Mucosa of gallbladder (tissue), 1 donor: ENCODE measurements around the gene MINDY2. TPM values are rescaled to one million over a fixed set of nuclear protein-coding genes. Genes with fewer than 3 reads are reported as not detected.
"Not testable (repeated sequence)": the region's sequence is repeated elsewhere in the genome, so short reads cannot be mapped to it uniquely, and the experiment has no call there.

ENCODE experiments used
- DNase-seq: peaks from one replicate; pipeline ENCODE4 v3.0.0-alpha.2; 2020; ENCODE audit warnings: low spot score
- total RNA-seq: library from RNA; stranded (reverse); gene quantifications from one replicate; pipeline ENCODE4 v1.2.1, GENCODE V29; 2021
- donor health status: DM: no; HTN: no; CAD: no.

The MINDY2 gene
- total RNA-seq, 1 donor from 2014 or later = 23.7 TPM

DNA sequence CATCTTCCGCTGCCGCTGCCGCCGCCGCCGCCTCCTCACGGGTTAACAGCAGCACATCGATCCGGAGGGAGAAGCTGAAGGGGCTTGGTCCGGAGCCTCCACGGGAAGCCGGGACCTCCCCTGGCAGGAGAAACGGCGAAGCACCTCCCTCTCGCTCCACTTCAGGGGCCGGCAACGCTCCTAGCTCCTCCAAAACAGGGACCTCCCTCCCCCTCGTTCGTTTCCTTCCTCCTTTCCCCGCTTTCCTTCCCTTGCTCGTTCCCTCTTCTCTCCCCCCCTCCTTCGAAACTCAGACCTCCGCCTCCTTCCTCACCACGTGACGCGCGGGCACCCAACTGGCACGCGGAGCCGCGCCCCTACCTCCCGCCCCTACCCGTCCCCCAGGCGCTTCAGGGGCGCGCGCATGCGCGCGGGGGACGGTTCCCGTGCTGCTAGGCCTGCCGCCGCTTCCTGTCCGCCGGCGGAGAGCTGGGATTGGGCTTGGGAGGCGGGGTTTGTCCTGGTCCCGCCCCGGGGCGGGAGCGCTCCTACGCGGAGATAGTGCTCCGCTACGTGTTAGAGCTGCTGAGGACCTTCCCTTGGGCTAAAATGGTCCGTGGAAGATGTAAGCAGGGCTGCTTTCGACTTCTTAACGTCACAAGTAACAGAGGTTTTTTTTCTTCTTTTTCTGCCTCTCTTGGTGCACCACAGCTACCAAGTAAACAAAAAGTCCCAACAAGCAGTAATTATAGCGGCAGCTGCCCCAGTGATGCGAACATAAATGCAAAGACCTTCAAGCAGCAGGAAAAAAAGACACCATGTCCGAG is 21.4 kb upstream of the MINDY2 start, which contains the start of gene ADAM10:
Gene ADAM10, minus strand, starts transcription at position 176 of the 806 bp plus-strand sequence. Its CDS starts 173 bp downstream, at position 3.
- DNase-seq = peak; percentile 99

DNA sequence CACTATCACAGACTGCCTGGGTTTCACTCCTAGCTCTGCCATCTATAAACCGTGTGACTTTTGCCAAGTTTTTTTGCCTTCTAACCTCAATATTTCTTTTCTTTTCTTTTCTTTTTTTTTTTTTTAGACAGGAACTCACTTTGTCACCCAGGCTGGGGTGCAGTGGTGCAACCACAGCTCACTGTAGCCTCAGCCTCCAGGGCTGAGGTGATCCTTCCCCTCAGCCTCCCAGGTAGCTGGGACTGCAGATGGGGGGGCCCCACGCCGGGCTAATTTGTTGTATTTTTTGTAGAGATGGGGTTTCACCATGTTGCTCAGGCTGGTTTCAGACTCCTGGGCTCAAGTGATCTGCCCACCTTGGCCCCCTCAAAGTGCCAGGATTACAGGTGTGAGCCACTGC is 18.4 kb upstream of the MINDY2 start:
- DNase-seq = no peak

DNA sequence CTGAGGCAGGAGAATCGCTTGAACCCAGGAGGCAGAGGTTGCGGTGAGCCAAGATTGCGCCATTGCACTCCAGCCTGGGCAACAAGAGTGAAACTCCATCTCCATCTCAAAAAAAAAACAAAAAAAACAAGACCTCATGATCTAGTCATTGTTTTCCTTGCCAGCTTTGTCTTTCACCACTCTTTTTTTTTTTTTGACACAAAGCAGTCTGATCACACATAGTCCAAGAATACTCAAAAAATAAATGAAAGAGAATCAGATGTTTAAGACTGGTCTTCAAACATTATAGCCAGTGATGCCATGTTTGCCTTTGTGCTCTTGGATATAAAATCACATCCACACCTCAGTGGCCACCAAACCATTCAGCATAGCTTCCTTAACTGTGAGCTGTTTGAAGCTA is 15.8 kb upstream of the MINDY2 start:
- DNase-seq = no peak

DNA sequence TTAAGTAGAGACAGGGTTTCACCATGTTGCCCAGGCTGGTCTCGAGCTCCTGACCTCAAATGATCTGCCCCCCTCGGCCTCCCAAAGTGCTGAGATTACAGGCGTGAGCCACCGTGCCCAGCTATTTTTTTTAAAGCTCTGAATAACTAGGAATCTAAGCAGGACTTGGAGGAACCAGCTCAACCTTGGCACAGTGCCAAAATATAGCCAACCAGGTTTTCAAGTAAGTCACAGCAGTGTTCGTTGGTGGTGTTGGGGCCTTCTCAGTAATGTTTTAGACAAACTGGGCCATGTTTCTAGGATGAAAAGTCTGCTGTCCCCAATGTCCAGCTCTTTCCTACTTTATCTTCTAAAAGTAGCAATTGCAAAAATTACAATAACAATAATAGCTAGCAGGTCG is 15.1 kb upstream of the MINDY2 start:
- DNase-seq = no peak

DNA sequence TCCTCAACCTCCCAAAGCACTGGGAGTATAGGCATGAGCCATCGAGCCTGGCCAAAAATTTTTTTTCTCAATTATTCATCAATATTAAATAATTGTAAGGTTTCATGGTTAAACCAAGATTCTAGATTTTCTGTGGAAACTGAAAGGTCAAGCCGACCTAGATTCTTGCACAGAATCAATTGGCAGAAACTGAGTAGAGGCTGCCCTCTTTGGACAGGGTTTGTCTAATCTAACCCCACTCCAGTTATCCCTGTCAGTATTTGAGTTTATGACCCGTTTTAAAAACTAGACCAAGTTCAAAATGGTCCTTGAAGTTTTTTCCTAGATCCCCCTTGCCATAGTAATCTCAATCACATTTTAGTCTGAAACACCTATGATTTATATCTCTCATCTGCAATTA is 13.0 kb upstream of the MINDY2 start:
- no peak for DNase-seq

DNA sequence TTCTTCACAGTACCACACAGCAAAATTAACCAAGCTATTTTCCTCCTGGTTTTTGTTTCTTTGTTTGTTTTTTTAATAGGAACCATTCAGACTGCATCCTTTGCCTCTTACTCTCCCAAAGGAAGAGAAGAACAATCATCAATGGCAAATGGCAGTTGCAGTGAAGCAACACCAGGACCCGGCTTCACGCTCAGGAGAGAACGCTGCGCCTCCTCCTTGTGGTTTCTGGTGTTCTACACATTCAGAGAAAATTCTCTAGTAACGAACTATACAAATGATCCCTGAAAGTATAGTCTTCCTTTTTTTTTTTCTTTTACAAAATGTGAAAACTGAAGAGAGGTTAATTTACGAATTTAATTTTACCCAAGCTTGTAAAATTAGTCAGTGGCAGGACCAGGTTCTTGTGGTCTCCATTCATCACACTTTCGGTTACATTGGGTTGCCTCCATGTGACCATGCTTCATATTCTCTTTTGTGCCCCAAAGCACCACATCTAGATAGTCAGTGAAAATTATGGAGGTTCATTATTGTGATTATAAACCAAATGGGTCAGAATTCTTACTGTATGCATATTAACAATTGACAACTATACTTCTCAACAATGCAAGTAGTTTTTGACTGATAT is 10.6 kb upstream of the MINDY2 start:
- no peak for DNase-seq

DNA sequence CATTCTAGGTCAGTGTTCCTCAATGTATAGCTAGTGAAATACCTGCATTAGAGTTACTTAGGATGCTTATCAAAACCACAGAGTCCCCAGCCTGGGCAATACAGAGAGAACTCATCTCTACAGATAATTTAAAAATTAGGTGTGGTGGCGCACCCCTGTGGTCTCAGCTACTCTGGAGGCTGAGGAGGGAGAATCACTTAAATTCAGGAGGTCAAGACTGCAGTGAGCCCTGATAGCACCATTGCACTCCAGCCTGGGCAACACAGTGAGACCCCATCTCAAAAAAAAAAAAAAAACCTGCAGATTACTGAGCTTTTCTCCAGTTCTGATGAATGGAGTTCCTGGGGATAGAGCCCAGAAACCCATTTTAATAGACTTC is 10.1 kb upstream of the MINDY2 start:
- no peak for DNase-seq

DNA sequence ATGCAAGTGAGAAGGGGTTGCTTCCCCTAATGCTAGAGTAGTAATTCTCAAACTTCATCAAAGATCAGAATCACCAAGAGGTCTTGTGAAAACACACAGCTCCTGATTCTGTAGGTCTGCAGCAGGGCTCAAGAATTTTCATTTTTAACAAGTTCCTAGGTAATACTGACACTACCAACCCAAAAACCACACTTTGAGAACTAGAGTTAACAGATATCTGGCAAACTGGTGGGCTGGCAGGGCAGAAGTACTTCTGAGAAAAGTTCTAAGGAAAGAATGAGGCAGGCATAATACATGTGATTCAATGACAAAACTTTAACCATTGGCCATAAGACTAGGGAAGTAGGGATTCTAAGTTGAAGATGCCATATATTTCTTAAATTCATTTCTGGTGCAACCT is 8.8 kb upstream of the MINDY2 start:
- DNase-seq = no peak

DNA sequence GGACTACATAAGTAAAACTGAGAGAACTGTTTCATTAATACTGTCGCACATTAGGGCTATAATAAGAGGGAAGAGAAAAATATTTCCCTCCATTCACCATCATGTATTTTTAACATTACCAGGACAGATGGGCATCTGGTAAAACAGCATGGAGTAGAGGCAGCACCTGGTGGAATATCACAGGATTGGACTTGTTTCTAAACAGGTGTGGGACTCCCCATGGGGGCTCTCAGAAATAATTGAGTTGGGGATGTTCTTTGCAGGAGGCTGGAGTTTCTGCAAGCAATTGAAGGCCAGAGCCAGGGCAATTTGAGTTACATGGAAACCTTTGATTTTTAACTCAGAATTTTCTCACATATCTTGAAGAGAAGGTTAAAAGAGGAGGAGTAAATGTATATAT is 8.4 kb upstream of the MINDY2 start:
- DNase-seq = no peak

DNA sequence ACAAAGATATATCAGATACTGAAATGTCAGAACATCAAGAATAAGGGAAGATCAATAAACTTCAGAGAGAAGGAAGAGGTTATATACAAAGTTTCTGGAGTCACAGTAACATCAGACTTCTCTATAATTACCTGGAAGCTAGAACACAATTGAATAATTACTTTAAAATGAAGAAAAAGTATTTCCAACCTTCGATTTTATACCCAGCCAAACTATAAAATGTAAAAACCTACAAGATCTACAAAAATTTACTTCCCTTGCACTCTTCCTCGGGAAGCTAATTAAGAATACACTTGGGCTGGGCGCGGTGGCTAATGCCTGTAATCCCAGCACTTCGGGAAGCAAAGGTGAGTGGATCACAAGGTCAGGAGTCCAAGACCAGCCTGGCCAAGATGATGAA is 6.6 kb upstream of the MINDY2 start:
- DNase-seq = no peak

DNA sequence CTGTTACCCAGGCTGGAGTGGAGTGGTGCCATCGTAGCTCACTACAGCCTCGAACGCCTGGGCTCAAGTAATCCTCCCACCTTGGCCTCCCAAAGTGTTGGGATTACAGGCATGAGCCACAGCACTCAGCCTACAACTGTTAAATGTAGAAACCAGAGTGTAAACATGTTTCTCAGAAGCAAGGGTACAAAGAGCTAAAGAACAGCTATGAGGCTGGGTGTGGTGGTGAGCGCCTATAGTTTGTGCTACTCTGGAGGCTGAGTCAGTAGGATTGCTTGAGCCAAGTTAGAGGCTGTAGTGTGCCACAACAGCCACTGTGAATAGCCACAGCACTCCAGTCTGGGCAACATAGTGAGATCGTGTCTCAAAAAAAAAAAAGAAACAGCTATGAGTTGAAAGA is 4.8 kb upstream of the MINDY2 start:
- no peak for DNase-seq

DNA sequence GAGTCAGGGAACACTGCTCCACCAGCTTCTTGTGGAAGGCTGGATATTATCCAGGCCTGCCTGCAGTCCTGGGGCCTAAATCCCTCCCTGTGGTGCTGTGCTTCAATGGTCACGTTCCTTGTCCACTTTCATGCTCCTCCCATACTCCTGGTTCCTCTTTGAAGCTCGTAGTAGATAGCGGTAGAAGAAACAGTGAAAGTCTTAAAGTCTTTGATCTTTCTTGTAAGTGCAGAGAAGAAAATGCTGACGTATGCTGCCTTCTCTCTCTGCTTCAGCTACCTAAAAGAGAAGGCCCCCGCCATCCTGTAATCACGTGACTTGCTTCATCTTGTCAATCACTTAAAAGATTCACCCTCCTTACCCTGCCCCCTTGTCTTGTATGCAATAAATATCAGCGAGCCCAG is 2.5 kb upstream of the MINDY2 start:
- not testable (repeated sequence) for DNase-seq

DNA sequence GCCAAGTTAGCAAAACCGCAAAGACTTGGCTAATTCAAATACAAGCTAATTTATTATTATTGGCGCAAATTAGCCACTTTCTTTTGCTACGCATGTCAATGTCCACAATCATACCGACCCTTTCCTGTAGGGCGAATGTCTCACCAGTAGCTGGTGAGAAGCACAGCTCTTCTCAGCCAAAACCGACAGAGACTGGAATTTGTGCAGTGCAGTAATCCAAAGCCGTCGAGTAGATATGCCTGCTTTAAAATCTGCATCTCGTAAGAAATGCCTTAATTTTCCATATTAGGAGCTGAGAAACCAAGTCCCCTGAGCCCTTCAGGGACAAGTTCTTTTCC is 614 bp upstream of the MINDY2 start:
- DNase-seq = no peak

DNA sequence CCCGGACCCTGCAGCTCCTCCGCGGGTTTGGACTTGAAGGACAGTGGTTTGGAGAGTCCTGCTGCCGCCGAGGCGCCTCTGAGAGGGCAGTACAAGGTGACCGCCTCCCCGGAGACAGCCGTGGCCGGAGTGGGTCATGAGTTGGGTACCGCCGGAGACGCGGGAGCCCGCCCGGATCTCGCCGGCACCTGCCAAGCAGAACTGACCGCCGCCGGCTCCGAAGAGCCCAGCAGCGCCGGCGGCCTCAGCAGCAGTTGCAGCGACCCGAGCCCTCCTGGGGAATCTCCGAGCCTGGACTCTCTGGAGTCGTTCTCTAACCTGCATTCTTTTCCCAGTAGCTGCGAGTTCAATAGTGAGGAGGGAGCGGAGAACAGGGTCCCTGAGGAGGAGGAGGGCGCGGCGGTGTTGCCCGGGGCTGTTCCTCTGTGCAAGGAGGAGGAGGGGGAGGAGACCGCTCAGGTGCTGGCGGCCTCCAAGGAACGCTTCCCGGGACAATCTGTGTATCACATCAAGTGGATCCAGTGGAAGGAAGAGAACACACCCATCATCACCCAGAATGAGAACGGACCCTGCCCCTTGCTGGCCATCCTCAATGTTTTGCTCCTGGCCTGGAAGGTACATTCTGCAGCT is 634 bp downstream of the MINDY2 start:
- peak; percentile 29 for DNase-seq

DNA sequence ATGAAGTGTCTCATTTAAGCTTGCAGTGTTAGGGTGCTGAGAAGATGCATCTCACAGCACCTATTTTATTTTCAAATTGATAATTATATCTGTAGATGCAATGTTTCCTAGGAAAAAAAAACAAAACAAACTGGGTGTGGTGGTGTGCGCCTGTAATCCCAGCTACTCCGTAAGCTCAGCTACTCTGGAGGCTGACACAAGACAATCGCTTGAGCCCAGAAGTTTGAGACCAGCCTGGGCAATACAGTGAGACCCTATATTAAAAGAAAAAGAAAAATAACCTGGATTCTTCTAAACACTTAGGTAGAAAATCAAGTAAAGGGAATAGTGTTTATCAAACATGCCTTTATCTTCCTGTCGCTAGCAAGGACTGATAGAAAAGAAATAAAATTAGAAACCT is 1.9 kb downstream of the MINDY2 start:
- DNase-seq = no peak

DNA sequence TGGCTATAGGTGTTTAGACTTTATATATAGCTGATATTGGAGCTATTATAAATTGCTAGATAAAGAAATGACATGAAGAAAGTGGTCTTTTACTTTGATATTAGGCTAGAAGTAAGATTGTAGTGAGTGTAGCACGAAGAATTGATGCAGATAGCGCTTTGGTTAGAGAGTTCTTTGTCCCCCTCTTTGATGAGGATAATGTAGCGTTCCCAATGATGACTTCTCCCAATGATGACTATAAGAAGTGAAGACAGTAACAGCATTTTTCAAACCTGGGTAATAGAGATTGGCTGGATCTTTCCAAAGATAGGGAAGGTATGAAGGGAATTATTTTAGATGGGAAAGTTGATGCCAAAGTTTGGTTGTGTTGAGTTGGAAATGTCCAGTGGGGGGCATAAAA is 4.3 kb downstream of the MINDY2 start:
- DNase-seq = no peak

DNA sequence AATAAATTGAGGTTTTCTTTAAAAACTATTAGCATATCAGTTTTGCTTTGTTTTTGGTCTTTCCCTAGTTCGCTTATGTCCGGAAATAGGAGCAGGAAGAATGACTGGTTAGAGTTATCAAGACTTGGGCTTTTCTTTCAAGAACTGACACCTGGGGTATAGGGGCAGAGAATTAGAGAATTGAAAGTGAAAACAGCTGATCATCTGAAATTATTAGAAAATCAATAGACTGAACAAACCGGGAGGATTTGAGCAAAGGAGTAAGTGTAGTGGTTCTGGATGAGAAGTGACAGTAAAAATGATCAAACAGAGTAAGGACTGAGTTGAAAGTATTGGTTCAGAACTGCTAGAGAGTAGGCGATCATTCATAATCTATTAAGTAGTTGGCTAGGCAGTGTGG is 6.0 kb downstream of the MINDY2 start:
- DNase-seq = no peak

DNA sequence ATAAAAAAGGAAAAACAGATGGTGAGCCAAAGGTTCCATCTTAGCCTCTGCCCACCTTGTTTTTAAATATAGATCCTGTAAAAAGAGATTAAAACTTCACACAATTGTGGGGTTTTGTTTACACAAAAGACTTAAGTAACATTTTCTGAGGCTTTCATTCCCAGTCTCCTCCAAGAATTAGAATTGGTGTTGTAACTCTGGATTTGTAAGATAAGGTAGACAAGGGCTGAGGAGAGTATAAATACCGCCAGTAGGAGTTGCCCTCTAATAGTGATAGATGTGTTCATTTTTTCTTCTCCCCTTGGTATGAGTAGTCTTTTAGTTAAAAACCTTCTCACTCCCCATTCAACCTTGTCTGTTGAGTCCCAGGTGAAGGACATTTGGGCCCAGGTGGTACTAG is 8.5 kb downstream of the MINDY2 start:
- DNase-seq = no peak

DNA sequence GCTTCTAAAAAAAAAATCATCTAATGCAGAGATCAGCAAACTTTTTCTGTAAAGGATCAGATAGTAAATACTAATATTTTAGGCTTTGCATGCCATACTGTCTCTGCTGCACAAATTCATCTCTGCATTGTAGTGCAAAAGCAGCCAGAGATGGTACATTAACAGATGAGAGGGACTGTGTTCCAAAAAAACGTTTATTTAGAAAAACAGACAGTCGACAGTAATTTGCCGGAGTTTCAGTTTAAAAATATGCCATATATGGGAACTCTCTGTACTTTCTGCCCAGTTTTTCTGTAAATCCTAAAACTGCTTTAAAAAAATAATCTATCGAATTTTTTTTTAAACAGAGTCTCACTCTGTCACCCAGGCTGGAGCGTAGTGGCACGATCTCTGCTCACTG is 14.3 kb downstream of the MINDY2 start:
- no peak for DNase-seq

DNA sequence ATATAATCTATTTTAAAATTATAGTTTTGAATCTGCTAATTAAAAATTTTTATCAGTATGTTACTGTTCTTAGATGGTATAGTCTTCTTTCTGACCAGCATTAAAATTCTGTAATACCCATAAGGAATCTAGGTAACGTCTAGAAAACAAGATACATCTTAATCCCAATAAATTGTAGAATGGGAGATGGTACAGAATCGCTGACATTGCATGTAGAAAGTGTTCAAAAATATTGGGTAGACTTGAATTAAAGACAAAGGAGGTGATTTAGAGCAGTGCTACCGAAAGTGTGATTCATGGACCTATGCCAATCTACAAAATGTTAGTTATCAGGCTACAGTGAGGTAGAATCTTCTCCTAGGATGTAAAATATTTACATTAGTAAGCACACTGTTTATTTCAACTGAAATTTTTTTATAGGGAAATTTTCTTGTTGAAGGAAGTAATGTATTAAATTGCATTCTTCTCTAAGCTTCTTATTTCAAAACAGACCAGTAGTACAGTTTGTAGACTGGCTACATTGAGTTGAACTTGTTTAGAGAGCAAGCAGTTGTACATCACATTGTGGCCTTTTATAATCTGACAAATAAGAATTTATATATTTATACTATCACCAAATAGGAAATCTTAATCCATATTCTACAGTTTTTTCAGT is 17.1 kb downstream of the MINDY2 start:
- no peak for DNase-seq

DNA sequence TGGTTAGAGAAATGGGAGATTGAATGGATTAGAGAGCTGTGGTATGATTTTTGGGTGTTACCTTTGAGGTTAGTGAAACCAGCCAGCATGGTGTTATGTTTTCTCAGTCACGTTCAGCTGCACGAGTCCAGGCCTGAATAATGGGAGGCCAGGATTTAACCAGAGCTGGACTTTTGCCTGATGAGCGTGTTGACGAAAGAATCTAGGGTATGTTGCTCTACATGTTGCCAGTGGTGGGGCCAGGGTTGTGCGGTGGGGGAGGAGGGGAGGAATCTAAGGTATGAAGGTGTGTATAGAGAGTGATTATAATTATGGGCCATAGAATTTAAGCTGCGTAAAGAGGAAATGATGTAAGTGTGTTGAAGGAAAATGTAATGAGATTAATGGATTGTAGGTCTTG is 22.8 kb downstream of the MINDY2 start:
- DNase-seq = no peak

DNA sequence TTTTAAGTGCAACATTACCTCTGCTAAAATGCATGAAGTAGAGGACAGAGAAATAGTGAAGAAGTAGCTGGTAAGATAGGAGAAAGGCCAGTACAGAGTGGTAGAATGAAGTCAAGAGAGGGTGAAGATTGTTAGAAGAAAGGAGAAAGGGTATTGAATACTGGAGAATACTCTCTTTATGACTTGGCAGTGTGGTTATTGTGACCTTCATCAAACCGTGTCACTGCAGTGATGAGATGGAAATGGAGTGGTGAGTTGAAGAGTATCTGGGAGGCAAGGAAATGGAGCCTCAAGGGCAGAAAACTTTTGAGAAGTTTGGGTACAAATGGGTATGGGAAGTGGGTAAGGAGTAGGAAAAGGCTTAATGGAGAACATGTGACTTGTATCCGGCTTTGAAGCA is 24.7 kb downstream of the MINDY2 start:
- no peak for DNase-seq

DNA sequence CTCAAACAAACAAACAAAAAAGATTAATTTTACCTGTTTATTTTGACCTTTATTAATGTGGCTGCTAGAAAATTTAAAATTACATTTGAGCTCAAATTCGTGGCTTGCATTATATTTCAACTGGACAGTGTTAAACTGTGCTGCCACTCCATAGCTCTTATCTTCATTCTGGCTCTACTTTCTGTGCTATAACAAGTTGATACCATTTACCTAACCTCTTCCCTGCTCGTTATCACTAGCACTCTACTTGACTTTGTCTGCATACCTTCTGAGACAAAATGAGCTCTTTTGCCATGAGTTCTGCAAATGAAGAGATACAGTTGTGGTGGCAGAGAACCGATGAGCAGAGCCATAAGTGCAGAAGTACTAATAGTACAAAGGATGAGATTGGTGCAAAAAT is 26.4 kb downstream of the MINDY2 start:
- no peak for DNase-seq
